GM20000 (cell line): ENCODE measurements around the gene SLC18A3.

ENCODE experiments used
- DNase-seq: peaks from one replicate; pipeline ENCODE4 v3.0.0; 2012; ENCODE audit warnings: low spot score
- CTCF ChIP-seq: IDR thresholded peaks from 2 replicates; pipeline ENCODE4 v1.5.1; 2012; ENCODE audit warnings: mild to moderate bottlenecking, control low read depth; ENCODE audit errors: extremely low read depth, missing control alignments

The SLC18A3 gene

GRCh38 chr10:49616421-49617101 is 6.5 kb downstream of the SLC18A3 start:
- no peak for TF ChIP-seq CTCF
- no peak for DNase-seq

GRCh38 chr10:49617121-49618020 is 7.3 kb downstream of the SLC18A3 start:
- DNase-seq: no peak
- TF ChIP-seq CTCF: no peak

GRCh38 chr10:49618821-49619220 is 8.7 kb downstream of the SLC18A3 start:
- TF ChIP-seq CTCF: no peak
- no peak for DNase-seq

GRCh38 chr10:49619613-49620012 is 9.5 kb downstream of the SLC18A3 start:
- no peak for TF ChIP-seq CTCF
- DNase-seq: no peak

- no peak for TF ChIP-seq CTCF
- DNase-seq: no peak
Observed at GRCh38 chr10:49620286-49620810, 10.2 kb downstream of the SLC18A3 start.

- no peak for DNase-seq
- TF ChIP-seq CTCF: no peak
Observed at GRCh38 chr10:49620841-49621378, 10.8 kb downstream of the SLC18A3 start.

GRCh38 chr10:49621561-49621960 is 11.5 kb downstream of the SLC18A3 start:
- TF ChIP-seq CTCF: no peak
- no peak for DNase-seq
